Superior temporal gyrus (tissue), 1 donor: Measurements from ENCODE around the gene ANO2.

Experiments
- DNase-seq: peaks from one replicate; pipeline ENCODE4 v3.0.0-alpha.2; 2016; ENCODE audit errors: extremely low spot score

Gene ANO2

DNA sequence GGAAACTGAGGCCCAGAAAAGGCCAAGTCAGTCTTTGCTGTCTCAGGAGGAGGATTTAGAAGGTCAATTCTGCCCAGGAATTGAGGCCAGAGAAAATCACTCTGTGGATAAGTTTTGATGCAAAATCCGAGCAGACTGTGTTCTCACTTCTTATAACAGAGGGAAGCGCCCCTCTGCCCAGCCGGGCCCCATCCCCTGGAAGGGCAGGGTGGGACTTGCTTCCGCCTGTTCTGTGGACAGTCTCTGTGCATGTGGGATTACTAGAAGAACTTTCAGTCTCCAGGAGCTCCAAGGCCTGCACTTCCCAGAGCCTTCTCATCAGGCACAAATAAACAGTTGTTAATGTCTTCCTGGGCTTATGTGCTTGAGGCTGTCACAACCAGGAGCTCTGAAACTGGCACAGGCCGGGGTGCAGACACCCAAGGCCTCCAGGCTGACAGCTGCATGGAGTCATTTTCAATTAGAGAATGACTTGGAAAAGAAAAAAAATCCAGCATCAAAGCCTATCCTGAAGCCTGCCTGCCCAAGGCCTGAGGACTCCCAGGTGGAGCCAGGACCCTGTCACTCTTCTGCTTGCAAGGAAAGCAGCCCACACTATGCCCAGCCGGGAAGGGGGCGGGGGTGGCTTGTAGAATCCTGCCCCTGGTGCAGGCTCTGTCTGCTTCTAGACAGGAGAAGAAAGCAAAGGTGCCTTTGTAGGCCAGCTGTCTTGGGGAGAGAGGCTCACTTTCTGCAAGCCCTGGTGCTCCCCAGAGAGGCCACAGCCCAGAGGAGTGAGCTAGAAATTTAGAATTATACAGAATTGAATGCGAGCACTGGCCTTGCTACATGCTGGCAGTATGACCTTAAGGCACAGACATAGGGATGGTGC, 428.5 kb downstream of the ANO2 start:
- no peak for DNase-seq

GRCh38 chr12:5515458-5515857, 429.6 kb downstream of the ANO2 start:
- DNase-seq: no peak

GRCh38 chr12:5514545-5514944, 430.5 kb downstream of the ANO2 start:
- no peak for DNase-seq

DNA sequence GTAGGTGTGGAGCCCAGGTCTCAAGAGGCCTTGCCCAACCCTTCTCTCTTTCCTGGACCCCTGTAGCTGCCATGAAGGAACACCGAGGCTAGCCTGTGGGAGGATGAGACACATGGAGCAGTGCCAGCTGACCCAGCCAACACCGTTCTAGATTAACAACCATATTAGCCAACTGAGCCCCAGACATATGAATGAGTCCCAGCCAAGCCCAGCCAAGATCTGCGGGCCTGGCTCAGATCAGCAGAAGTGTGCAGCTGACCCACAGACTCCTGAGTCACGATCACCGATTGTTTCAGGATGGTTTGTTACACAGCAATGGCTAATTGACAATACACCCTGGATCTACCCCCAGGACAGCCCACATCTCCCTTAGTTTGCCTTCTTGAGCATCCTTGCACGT, 431.0 kb downstream of the ANO2 start:
- DNase-seq: no peak

GRCh38 chr12:5513406-5513805, 431.7 kb downstream of the ANO2 start:
- DNase-seq: no peak
